ENCODE data around the gene IQCM.

DNA sequence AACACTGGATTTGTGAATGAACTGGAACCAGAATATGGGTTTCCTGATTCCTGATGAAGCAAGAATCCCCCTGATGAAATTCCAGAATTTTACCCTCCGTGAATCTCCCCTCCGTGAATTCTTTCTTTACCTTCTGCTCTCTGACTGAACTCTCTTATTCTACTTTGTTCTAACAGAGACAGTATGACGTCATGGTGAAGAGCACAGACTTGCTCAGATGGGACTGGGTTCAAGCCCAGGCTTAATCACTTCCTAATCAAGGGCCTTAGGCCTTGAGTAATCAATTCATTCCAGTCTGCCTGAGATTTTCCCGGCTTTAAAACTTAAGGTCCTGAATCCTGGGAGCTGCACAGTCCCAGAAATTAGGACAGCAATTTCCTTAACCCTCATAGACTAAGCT is 64.5 kb downstream of the IQCM start:
- TF ChIP-seq, protein P1, sequence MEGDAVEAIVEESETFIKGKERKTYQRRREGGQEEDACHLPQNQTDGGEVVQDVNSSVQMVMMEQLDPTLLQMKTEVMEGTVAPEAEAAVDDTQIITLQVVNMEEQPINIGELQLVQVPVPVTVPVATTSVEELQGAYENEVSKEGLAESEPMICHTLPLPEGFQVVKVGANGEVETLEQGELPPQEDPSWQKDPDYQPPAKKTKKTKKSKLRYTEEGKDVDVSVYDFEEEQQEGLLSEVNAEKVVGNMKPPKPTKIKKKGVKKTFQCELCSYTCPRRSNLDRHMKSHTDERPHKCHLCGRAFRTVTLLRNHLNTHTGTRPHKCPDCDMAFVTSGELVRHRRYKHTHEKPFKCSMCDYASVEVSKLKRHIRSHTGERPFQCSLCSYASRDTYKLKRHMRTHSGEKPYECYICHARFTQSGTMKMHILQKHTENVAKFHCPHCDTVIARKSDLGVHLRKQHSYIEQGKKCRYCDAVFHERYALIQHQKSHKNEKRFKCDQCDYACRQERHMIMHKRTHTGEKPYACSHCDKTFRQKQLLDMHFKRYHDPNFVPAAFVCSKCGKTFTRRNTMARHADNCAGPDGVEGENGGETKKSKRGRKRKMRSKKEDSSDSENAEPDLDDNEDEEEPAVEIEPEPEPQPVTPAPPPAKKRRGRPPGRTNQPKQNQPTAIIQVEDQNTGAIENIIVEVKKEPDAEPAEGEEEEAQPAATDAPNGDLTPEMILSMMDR (IDR thresholded peaks at IDR 0.05) = no peak
- no peak for TF ChIP-seq POLR2A (IDR thresholded peaks at IDR 0.05)
